ENCODE results near the gene PLD5.
"Not testable (repeated sequence)": the region's sequence is repeated elsewhere in the genome, so short reads cannot be mapped to it uniquely, and the experiment has no call there.

Gene PLD5

GRCh38 chr1:242097283-242097682, 427.2 kb downstream of the PLD5 start:
- DNase-seq (ENCODE audit: extremely low spot score, insufficient read length, low read depth); FAIRE-seq: not testable (repeated sequence)

GRCh38 chr1:242093116-242093515, 431.4 kb downstream of the PLD5 start:
- FAIRE-seq = no peak
- DNase-seq (ENCODE audit: extremely low spot score, insufficient read length, low read depth) = no peak

DNA sequence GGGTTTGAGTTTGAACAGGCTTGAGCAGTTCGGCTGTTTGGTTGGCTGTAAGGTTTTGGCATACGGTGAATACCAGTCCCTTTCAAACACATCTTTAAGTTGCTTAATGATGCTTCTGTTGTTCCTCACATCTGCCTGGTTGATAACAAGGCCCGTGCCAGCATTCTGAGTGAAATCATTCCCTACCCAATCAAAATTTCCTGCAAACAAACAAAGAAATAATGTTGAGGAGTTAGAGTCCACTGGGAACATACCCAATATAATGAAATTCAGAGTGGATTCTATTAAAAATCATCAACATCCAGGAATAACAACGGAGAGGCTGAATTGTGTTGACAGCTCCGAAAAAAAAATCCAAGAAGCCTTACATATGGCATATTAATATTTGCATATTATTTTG, 434.6 kb downstream of the PLD5 start:
- no peak for FAIRE-seq
- DNase-seq (ENCODE audit: extremely low spot score, insufficient read length, low read depth) = no peak

DNA sequence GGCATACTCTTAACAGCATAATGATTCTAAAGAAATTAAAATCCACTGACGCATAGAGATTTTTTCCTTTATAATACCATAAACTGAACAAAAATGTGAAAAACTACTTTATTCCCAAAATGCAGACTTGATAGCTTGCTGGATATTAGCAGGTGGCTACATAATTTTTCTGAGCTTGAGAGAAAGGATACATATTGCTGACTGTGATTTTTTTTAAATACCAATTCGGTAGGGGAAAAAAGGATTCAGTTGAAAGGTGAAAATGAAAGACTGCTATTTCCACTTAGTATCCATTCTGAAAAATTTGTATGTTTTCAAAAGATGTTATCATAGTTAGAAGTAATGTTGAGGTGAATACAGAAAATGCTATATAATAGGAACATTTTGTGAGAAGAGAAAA, 435.6 kb downstream of the PLD5 start:
- FAIRE-seq = no peak
- no peak for DNase-seq (ENCODE audit: extremely low spot score, insufficient read length, low read depth)

GRCh38 chr1:242086706-242087105, 437.8 kb downstream of the PLD5 start:
- DNase-seq (ENCODE audit: extremely low spot score, insufficient read length, low read depth) = no peak
- no peak for FAIRE-seq

DNA sequence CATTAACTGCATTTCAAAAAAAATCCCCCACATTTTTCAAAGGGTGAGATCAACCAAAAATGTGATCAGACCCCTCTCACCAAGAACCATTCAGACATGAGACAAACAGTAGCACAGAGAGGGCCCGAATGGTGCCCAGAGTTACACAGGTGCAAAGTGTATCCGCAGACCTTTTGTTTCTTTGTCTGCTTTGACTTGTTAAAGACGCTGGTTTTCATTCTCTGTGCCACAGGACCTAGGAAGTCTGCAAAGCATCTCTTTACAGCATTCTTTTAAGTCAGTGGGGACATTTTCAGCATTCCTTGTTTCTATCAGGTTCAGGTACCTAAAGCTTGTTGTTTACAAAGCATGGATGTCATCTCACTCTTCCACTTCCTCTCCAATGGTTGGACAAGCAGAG, 438.4 kb downstream of the PLD5 start:
- FAIRE-seq (no peak), DNase-seq (ENCODE audit: extremely low spot score, insufficient read length, low read depth) (no peak)

DNA sequence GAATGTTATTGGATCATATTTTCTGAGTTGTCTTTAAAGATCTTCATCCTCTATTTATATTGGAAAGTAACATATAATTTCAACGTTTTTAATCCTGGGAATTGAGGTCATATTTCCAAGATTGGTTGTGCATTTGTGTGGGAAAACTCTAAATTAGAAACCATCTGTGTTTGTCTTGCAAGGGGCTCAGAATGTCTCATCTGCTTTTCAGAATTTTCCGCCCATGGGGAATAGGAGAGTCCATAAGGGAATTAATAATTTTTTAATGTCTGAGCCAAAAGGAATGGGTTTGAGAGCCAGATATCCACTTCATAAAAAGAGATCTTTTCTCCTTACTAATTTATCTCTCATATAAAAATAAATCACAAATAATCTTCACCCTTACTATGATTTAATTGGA, 440.8 kb downstream of the PLD5 start:
- no peak for FAIRE-seq

DNA sequence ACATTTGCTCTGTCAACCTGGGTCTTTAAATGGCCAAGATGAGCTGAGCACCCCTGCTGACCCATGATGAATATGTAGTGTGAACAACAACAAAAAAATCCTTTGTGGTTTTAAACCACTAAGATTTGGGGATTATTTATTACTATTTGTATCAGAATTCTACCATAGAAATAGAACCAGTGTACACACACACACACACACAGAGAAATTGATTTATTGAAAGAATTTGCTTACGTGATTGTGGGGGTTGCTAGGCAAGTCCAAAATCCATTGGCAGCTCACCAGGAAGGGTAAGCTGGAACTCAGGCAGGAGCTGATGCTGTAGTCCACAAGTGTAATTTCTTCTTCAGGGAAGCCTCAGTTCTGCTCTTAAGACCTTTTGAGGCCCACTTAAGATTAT, 443.1 kb downstream of the PLD5 start:
- FAIRE-seq (no peak), DNase-seq (ENCODE audit: extremely low spot score, insufficient read length, low read depth) (no peak)

More for the DNA sequence above, 440.8 kb downstream of the PLD5 start:
- DNase-seq (ENCODE audit: extremely low spot score, insufficient read length, low read depth) = no peak

DNA sequence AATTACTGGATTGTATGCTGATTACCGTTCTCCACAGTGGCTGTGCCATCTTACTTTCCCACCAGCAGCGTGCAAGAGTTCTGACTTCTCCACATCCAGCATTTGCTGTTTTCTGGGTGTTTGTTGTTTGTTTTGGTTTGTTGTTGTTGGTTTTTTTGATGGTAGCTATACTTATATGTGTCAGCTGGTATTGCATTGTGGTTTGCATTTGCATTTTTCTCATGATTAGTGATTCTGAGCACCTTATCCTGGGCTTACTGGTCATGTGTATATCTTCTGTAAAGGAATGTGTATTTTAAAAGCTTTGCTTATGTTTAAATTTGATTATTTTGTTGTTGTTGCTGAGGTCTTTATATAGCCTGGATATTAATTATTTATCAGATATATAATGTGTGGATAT, 458.7 kb downstream of the PLD5 start:
- FAIRE-seq = no peak
- DNase-seq (ENCODE audit: extremely low spot score, insufficient read length, low read depth) = no peak

DNA sequence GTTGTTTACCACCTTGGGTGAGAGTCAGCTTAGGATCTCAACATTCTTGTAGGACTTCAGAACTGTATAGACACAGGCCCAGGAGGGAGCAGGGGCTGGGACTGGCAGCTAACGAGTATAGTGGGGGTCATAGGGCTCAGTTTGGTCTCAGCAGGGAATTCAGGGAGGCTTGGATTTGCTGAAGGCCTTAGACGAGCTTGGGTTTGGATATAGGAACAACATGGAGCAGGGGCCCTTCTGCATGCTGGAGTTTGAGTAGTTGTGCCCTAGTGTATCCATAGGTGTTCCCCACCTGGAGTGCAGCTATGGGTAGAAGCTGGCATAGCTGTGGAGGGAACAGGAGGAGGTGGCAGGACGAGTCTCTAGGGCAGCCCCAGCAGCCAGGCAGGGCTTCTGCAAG, 462.2 kb downstream of the PLD5 start:
- no peak for FAIRE-seq
- DNase-seq (ENCODE audit: extremely low spot score, insufficient read length, low read depth) = no peak

GRCh38 chr1:242059976-242060375, 464.5 kb downstream of the PLD5 start:
- FAIRE-seq (no peak), DNase-seq (ENCODE audit: extremely low spot score, insufficient read length, low read depth) (no peak)

DNA sequence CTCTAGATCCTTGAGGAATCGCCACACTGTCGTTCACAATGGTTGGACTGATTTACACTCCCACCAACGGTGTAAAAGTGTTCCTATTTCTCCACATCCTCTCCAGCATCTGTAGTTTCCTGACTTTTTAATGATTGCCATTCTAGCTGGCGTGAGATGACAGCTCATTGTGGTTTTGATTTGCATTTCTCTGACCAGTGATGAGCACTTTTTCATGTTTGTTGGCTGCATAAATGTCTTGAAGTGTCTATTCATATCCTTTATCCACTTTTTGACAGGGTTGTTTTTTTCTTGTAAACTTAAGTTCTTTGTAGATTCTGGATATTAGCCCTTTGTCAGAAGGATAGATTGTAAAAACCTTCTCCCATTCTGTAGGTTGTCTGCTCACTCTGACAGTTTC, 465.9 kb downstream of the PLD5 start:
- DNase-seq (ENCODE audit: extremely low spot score, insufficient read length, low read depth) = not testable (repeated sequence)
- FAIRE-seq = peak; percentile 89

DNA sequence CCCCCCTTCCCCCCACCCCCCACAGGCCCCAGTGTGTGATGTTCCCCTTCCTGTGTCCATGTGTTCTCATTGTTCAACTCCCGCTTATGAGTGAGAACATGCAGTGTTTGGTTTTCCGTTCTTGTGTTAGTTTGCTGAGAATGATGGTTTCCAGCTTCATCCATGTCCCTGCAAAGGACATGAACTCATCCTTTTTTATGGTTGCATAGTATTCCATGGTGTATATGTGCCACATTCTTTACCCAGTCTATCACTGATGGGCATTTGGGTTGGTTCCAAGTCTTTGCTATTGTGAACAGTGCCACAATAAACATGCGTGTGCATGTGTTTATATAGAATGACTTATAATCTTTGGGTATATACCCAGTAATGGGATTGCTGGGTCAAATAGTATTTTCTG, 466.3 kb downstream of the PLD5 start:
- DNase-seq (ENCODE audit: extremely low spot score, insufficient read length, low read depth); FAIRE-seq: not testable (repeated sequence)

GRCh38 chr1:242057745-242058115, 466.8 kb downstream of the PLD5 start:
- FAIRE-seq = no peak

DNA sequence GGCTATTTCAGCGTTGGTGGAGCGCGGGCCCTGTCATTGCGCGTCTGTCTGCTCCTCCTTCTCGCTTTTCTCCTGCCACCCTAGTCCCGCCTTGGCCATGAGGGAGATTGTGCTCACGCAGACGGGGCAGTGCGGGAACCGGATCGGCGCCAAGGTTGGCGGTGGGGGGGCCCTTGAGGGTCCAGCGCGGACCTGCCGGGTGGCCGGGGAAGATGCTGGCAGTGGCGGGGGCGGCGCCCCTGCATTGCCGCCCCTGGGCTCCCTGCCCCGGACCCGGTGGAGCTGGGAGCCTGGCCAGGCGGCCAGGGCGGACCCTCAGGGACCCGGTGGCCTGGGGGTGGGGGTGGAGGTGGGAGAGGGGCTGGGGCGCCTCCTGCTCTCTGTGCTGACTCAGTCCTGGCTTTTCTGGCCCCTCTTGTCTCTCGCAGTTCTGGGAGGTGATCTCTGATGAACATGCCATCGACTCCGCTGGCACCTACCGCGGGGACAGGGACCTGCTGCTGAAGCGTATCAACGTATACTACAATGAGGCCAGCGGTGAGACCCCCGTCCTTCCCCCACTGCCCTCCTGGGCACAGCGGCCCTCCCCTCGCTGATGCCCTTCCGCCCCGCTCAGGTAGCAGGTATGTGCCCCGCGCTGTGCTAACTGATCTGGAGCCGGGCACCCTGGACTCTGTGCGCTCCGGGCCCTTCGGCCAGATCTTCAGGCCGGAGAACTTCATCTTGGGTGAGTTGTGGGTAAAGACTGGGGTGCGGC, 467.3 kb downstream of the PLD5 start:
- DNase-seq (ENCODE audit: extremely low spot score, insufficient read length, low read depth) (no peak), FAIRE-seq (no peak)

More at GRCh38 chr1:242057745-242058115, 466.8 kb downstream of the PLD5 start:
- DNase-seq (ENCODE audit: extremely low spot score, insufficient read length, low read depth) = no peak

DNA sequence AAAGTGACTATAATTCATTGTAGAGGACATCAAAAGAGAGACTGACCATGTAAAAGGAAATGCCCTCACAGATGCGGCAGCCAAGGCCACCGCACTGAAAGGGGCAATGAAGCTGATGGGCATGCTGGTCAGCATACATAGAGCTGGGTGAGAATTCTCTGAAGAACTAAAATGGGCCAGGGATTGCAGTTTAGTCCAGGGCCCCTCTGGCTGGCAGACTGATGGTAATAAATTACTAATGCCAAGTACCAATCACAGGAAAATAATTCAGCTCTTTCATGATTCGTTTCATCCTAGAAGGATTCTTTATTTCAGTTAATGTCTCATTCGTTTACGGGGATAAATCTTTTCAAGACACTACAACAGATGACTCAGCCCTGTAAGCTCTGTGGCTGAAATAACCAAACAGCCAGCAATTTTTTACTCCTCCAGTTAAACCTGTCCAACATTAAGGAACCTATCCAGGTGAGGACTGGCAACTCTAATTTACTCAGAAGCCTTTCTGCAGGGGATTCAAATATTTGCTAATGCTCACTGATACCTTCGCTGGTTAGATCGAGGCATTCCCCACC, 468.7 kb downstream of the PLD5 start:
- DNase-seq (ENCODE audit: extremely low spot score, insufficient read length, low read depth) (no peak), FAIRE-seq (no peak)

DNA sequence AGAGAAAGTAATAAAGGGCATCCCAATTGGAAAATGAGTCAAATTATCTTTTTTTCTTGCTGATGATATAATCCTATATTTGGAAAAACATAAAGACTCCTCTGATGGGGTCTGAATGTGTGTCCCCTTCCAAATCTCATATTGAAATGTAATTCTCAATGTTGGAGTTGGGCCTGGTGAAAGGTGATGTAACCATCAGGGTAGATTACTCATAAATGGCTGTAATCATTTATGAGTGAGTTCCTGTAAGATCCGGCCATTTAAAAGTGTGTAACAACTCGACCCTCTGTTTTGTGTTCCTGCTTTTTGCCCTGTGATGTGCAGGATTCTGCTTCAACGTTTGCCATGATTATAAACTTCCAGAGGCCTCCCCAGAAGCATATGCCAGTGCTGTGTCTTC, 481.3 kb downstream of the PLD5 start:
- DNase-seq (ENCODE audit: extremely low spot score, insufficient read length, low read depth) (no peak), FAIRE-seq (no peak)

DNA sequence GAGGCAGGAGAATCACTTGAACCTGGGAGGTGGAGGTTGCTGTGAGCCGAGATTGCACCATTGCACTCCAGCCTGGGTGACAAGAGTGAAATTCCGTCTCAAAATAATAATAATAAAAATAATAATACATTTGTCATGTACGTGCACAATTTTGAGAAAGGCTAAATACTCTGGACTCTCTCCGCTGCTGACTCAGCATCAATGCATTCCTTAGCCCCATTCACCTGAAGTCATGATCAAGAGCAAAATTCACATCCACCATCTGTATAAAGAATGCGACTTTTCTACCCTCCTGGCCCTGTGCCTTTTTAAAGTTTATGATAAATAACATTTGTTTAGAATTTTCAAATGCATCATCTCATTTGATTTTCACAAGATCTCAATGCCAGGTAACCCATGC, 490.1 kb downstream of the PLD5 start:
- FAIRE-seq = no peak
- no peak for DNase-seq (ENCODE audit: extremely low spot score, insufficient read length, low read depth)

- no peak for FAIRE-seq
- no peak for DNase-seq (ENCODE audit: extremely low spot score, insufficient read length, low read depth)
Measured at GRCh38 chr1:242033447-242033846, 491.1 kb downstream of the PLD5 start.

Measured in GM18507 (cell line).